Testis (tissue), 2 donors: Measurements from ENCODE around the gene SPAG8.

Source experiments
- CTCF ChIP-seq, 3 experiments: fragments of 450-650 bp in 2 of 3; fragments of 200-600 bp in 1 of 3; sonication (generic) in 1 of 3; IDR thresholded peaks; one replicate each; pipeline ENCODE4 v1.5.1; 2016 to 2019; ENCODE audit warnings: antibody characterized with exemption in 3 of 3, mild to moderate bottlenecking in 2 of 3, moderate library complexity in 1 of 3
- POLR2A ChIP-seq: fragments of 450-650 bp; IDR thresholded peaks from one replicate; pipeline ENCODE4 v1.6.1; 2017; ENCODE audit warnings: antibody characterized with exemption, mild to moderate bottlenecking, moderate library complexity

- TF ChIP-seq CTCF (IDR thresholded peaks at IDR 0.05) = no peak
- no peak for TF ChIP-seq POLR2A
Observed at GRCh38 chr9:35842020-35842745, 30.1 kb upstream of the SPAG8 start.
